ENCODE results near the gene CNTN5.

CNTN5 gene

DNA sequence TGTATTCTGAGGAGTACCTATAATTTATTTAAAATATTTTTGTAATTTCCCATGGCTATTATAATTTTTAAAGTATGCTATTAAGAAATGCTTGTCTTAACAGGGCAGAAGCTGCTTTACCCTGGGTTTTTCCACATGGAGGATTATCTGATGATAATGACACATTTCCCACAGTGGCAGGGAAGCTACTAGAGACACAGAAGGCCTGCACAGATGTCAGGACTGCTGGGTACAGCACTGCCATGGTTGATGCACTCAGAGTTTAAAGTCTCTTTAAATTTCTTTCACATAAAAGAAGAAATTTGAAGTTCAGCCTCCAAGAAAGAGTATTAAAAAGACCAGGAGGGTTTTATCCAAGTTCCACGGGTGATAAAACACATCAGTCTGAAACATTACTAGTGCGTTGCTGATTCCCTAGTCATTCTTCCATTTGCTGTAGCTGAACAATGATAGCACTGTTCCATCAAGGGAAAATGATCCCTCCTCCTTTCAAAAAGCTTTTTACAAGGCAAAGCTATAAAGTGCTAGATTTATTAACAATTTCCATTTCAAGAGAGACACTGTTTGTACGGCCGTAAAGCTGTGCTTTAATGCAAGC lies 363.0 kb downstream of the CNTN5 start:
- no peak for DNase-seq (ENCODE audit: low read depth, low spot score)

DNA sequence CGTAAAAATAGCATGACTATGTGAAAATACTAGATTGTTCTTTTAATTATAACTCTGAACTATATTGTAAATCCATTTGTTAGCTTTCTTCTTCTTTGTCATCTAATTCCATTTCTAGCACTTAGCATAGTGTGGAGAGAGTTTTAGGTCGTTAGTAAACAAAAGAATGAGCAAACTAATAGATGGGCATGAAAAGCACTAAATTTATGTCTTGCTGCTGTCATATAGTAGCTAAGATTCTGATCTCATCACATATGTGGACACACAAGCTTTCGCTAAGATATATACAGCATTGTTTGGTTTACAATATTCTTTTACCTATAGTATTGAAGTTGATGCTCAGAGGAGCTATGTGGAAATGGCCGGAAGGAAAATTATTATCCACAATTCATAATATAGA lies 370.5 kb downstream of the CNTN5 start:
- no peak for DNase-seq (ENCODE audit: low read depth, low spot score)

DNA sequence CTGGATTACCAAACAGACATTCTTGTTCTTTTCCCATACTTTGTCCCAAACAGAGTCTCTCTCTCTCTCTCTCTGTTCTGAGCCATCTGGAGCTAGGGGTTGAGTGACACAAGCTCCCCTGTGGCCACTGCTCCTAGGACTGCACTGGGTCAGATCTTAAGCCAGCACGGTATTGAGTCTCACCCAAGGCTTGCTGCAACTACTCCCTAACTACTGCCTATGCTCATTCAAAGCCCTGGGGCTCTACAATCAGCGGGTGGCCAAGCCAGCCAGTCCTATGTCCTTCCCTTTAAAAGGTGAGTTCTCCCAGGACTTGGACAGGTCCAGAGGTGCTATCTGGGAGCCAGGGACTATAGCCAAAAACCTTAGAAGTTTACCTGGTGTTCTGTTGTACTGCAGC lies 385.6 kb downstream of the CNTN5 start:
- no peak for DNase-seq (ENCODE audit: low read depth, low spot score)

DNA sequence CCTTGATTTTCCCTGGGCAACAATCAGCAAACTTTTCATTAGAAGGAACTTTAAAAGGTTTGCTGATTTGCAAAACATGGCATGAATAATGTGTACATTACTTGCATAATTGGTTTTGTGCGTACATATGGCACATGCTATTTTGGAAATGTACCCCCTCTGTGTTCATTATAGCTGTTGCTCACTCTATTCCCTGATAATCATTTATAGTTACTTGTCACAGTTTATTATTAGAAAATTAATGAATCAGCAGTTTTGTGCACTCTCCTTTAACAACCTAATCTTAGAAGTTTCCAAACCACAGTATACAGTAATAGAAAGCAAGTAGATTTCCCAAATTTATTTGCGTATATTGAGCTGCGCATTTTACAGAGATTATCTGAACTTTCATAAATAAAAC lies 389.9 kb downstream of the CNTN5 start:
- DNase-seq (ENCODE audit: low read depth, low spot score): no peak

GRCh38 chr11:99418927-99419720 lies 398.4 kb downstream of the CNTN5 start:
- no peak for DNase-seq (ENCODE audit: low read depth, low spot score)

GRCh38 chr11:99419991-99420390 lies 399.2 kb downstream of the CNTN5 start:
- no peak for DNase-seq (ENCODE audit: low read depth, low spot score)

GRCh38 chr11:99422581-99423427 lies 402.1 kb downstream of the CNTN5 start:
- DNase-seq (ENCODE audit: low read depth, low spot score): no peak

GRCh38 chr11:99423428-99423983 lies 402.8 kb downstream of the CNTN5 start:
- no peak for DNase-seq (ENCODE audit: low read depth, low spot score)

- no peak for DNase-seq (ENCODE audit: low read depth, low spot score)
Measured at GRCh38 chr11:99424313-99425084, 403.8 kb downstream of the CNTN5 start.

- no peak for DNase-seq (ENCODE audit: low read depth, low spot score)
Measured at GRCh38 chr11:99425596-99425995, 404.8 kb downstream of the CNTN5 start.

DNA sequence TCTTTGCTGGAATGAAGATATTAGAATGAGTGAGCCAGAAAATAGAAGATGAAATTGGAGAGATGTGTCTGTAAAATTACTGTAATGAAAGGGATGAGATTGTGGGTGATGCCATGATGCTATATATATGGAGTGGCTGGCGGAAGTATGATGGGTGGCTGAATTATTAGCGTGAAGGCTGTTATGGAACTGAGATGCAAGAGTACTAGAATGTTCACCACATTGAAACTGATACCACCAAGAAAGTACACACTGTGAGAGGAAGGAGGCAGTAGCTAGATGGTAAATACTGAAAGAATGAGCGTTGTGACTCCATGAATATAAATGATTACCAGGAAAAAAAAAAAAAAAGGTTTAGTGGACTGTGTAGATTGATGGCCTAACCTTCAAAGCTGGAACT lies 411.9 kb downstream of the CNTN5 start:
- no peak for DNase-seq (ENCODE audit: low read depth, low spot score)

DNA sequence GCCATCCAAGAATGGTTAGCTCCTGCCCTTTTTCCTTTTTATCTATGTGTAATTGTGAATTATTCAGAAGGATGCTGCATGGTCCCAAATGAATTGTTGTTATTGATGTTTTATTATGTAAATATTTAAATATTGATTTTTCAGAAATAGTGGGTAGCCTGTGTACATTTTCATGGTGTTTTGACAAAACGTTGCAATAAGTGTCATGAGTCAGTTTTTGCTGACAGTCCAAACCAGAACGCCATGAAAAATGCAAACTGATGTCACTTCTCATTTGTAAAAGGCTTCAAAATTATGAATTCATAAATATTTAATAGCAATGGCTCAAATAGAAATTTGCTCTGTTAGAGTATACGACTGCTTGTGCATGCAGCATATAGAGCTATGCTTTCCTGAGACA lies 422.5 kb downstream of the CNTN5 start:
- no peak for DNase-seq (ENCODE audit: low read depth, low spot score)

DNA sequence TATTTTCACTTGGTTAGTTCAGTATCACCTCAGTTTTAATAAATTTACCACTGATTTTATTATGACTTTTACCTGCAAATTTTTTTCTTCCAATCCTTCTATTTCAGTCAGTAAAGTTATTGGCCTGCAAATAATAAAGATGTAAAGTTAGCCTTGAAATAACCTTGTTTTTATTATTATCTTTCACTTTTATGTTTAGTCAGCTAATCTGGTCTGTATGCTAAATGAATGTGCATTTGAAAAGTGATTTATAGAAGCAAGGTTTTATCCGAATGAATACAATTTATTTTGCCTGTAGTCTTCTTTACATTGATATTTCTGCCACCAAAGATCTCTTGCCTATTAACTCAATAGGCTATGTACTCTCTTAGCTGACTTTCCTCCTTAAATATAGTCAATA lies 425.7 kb downstream of the CNTN5 start:
- DNase-seq (ENCODE audit: low read depth, low spot score): no peak

GRCh38 chr11:99449345-99449744 lies 428.6 kb downstream of the CNTN5 start:
- DNase-seq (ENCODE audit: low read depth, low spot score): no peak

- no peak for DNase-seq (ENCODE audit: low read depth, low spot score)
Measured at GRCh38 chr11:99452075-99452474, 431.3 kb downstream of the CNTN5 start.

GRCh38 chr11:99461913-99462312 lies 441.2 kb downstream of the CNTN5 start:
- no peak for DNase-seq (ENCODE audit: low read depth, low spot score)

DNA sequence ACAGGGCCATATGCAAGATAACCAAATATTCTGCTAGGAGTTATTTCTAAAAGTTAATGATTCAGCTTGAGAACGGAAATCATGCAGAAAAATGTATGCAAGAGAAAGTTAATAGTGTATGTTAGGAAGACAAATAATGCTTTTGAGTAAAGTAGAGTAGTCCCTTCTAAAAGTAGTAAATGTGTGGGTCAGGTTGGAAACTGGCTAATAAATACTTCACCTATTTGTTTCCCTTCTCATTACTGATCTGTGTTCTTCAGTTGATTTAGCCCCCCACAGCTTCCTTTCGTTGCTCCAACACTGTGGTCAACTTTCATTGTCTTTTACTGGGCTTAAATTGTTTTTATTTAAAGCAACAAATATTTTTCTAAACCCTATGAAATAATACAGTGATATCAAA lies 444.2 kb downstream of the CNTN5 start:
- DNase-seq (ENCODE audit: low read depth, low spot score): no peak

DNA sequence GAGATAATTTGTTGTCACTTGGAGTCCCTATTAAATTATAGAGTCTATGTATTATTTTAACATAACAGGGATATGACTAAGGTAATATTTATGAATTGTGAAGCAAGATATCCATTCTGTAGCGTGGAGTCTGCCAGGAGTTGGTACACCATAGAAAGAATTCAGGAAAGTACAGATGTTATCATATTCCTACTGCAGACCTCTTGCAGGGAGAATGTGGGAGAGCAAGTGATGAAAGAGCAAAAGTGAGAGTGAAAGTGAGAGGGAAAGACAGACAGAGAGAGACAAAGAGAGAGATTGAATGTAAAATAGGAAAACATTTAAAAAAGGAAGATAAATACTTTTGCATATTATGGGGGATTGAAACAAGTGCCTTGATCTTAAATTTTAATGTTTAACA lies 468.8 kb downstream of the CNTN5 start:
- DNase-seq (ENCODE audit: low read depth, low spot score): no peak

- no peak for DNase-seq (ENCODE audit: low read depth, low spot score)
Measured at GRCh38 chr11:99494065-99494464, 473.3 kb downstream of the CNTN5 start.

DNA sequence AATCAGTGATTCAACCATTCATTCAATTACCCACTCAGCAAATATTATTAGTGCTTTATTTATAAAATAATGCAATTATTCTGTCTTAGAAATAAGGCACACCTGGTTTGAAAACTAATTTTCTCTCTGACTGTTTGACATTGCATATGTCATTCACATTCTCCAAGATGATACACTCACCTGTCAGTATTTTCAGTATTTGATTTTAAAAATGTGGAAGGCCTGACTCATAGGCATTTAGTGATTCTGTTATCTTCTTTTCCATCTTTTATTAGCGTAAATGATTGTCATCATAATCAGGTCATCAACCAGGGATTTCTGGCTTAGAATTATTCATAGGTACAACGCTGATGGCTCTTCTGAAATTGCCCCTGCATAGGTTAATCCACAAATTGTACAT lies 480.9 kb downstream of the CNTN5 start:
- no peak for DNase-seq (ENCODE audit: low read depth, low spot score)

DNA sequence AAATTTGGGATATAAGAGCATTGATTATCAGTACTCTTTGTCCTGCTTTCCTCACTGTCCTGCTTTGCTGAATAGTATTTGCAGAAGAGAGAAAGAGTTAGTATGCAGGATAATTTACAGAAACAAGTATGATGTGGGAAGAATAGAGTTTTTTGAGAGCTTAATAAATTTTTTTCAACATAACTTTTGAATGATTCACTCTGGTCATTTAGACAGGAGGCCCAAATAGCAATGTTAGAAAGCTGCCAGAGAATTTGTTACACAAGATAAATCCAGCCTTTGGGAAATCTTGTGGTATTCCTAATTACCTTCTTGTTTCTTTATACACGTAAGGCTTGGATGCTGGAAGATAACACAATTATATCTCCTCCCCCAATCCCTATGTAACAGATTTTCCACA lies 484.6 kb downstream of the CNTN5 start:
- no peak for DNase-seq (ENCODE audit: low read depth, low spot score)

- no peak for DNase-seq (ENCODE audit: low read depth, low spot score)
Measured at GRCh38 chr11:99505831-99506230, 485.1 kb downstream of the CNTN5 start.
